Endodermal cell (in vitro differentiated cells): ENCODE measurements around the gene PICK1. TPM values are rescaled to one million over a fixed set of nuclear protein-coding genes. Genes with fewer than 3 reads are reported as not detected.
A peak's percentile ranks its signal among the peaks of the same experiment; 100 is the strongest.

Source experiments
- DNase-seq: peaks from one replicate; pipeline ENCODE4 v3.0.0-alpha.2; 2017
- H3K27ac ChIP-seq: 2 replicates; pipeline ENCODE4 v1.5.1; 2013; ENCODE audit warnings: mild to moderate bottlenecking, low read depth, low read length, moderate library complexity
- H3K27me3 ChIP-seq: 2 replicates; pipeline ENCODE4 v1.6.1; 2013; ENCODE audit warnings: mild to moderate bottlenecking, low read length, moderate library complexity; ENCODE audit not compliant: insufficient read depth, control insufficient read depth, poor library complexity, severe bottlenecking
- H3K36me3 ChIP-seq: 2 replicates; pipeline ENCODE4 v1.7.0; 2013; ENCODE audit warnings: mild to moderate bottlenecking, low read length, moderate library complexity; ENCODE audit not compliant: control insufficient read depth, insufficient read depth
- H3K4me1 ChIP-seq: one replicate; pipeline ENCODE4 v1.7.0; 2013; ENCODE audit warnings: low read length; ENCODE audit not compliant: control insufficient read depth, insufficient read depth
- H3K4me3 ChIP-seq: 2 replicates; pipeline ENCODE4 v1.5.1; 2013; ENCODE audit warnings: mild to moderate bottlenecking, low read length, moderate library complexity
- H3K9ac ChIP-seq: 2 replicates; pipeline ENCODE4 v1.6.1; 2013; ENCODE audit warnings: mild to moderate bottlenecking, low read length, moderate library complexity; ENCODE audit not compliant: poor library complexity, severe bottlenecking; ENCODE audit errors: extremely low read depth
- H3K9me3 ChIP-seq: 2 replicates; pipeline ENCODE4 v1.6.1; 2013; ENCODE audit warnings: mild to moderate bottlenecking, low read length, moderate library complexity; ENCODE audit not compliant: control insufficient read depth
- H3K27ac Mint-ChIP-seq: 2 replicates; pipeline ENCODE4 v1.8.0; 2020; ENCODE audit warnings: mixed read lengths
- H3K27me3 Mint-ChIP-seq: 2 replicates; pipeline ENCODE4 v1.8.0; 2021; ENCODE audit warnings: mild to moderate bottlenecking, mixed read lengths; ENCODE audit not compliant: insufficient read depth
- H3K36me3 Mint-ChIP-seq: 2 replicates; pipeline ENCODE4 v1.8.0; 2020; ENCODE audit warnings: low read depth, mixed read lengths
- H3K4me1 Mint-ChIP-seq: 2 replicates; pipeline ENCODE4 v1.8.0; 2020; ENCODE audit warnings: mixed read lengths
- H3K4me3 Mint-ChIP-seq: 2 replicates; pipeline ENCODE4 v1.8.0; 2020; ENCODE audit warnings: mild to moderate bottlenecking, moderate library complexity, mixed read lengths
- H3K9me3 Mint-ChIP-seq: 2 replicates; pipeline ENCODE4 v1.8.0; 2020; ENCODE audit warnings: mild to moderate bottlenecking, mixed read lengths
- WGBS, 2 experiments: methylation state at CpG; one replicate each; pipeline versions ENCODE4 v1.1.5 to v1.1.7; 2013; ENCODE audit warnings: missing lambda C conversion rate in 2 of 2, mixed read lengths in 1 of 2; ENCODE audit not compliant: insufficient coverage in 1 of 2, insufficient read length in 1 of 2; 5-methylcytosine and 5-hydroxymethylcytosine counted together
- total RNA-seq, 2 donors: library from RNA; stranded (reverse); fragmentation: NEBNext Ultra II Directional in 1 of 2; extraction: Animal tissue kit (Norgen Biotek cat#: 25700) in 1 of 2; gene quantifications; 2 replicates in 1 of 2; 3 replicates in 1 of 2; pipeline ENCODE4 v1.2.1, GENCODE V29; 2021
- TF ChIP-seq, protein P1 (sequence below): fragments of 200-600 bp; sonication (generic); conservative IDR thresholded peaks from 2 replicates; pipeline ENCODE4 v1.5.0; 2021; ENCODE audit warnings: antibody characterized with exemption, mild to moderate bottlenecking

Gene PICK1
- total RNA-seq, 2 donors from 2014 or later: 42.7 to 54.1 TPM

DNA sequence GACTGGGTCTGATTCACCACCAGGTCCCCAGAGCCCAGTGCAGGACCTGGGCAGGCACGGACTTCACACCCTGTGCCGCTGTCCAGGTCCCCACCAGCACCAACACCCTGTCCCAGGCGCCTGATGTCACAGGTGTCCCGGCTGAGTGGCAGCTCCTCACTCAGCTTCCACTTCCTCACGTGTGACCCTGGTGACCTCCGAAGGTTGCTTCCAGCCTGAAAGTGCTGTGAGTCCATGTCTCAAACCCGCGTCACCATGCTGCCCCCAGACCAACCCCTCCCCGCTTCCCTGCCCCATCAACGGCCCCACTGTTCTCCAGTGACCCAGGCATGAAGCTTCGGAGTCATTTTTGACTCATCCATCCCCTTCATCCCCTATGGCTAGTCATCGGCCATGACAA is 25.7 kb upstream of the PICK1 start:
- TF ChIP-seq, protein P1, sequence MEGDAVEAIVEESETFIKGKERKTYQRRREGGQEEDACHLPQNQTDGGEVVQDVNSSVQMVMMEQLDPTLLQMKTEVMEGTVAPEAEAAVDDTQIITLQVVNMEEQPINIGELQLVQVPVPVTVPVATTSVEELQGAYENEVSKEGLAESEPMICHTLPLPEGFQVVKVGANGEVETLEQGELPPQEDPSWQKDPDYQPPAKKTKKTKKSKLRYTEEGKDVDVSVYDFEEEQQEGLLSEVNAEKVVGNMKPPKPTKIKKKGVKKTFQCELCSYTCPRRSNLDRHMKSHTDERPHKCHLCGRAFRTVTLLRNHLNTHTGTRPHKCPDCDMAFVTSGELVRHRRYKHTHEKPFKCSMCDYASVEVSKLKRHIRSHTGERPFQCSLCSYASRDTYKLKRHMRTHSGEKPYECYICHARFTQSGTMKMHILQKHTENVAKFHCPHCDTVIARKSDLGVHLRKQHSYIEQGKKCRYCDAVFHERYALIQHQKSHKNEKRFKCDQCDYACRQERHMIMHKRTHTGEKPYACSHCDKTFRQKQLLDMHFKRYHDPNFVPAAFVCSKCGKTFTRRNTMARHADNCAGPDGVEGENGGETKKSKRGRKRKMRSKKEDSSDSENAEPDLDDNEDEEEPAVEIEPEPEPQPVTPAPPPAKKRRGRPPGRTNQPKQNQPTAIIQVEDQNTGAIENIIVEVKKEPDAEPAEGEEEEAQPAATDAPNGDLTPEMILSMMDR: no peak
- 91 to 93% methylated on average over 11 to 12 of the region's 12 CpGs for WGBS, 2 experiments
- Histone ChIP-seq H3K9ac (no peak overlapping the region), H3K36me3 (no peaks in the 10 kb centered on the region), H3K4me1 (no peaks in the 10 kb centered on the region), H3K9me3 (no peaks in the 10 kb centered on the region), H3K27ac (no peak overlapping the region), H3K27me3 (no peaks in the 10 kb centered on the region), H3K4me3 (no peak overlapping the region)
- peak; percentile 38 for DNase-seq
- no peak overlapping the region for H3K4me3 Mint-ChIP-seq
- H3K27me3 Mint-ChIP-seq: peaks cover 2% of the 10 kb centered on the region
- peaks cover 3% of the 10 kb centered on the region for H3K9me3 Mint-ChIP-seq
- no peaks in the 10 kb centered on the region for H3K36me3 Mint-ChIP-seq
- no peak overlapping the region for H3K27ac Mint-ChIP-seq
- H3K4me1 Mint-ChIP-seq: peaks cover 25% of the 10 kb centered on the region

DNA sequence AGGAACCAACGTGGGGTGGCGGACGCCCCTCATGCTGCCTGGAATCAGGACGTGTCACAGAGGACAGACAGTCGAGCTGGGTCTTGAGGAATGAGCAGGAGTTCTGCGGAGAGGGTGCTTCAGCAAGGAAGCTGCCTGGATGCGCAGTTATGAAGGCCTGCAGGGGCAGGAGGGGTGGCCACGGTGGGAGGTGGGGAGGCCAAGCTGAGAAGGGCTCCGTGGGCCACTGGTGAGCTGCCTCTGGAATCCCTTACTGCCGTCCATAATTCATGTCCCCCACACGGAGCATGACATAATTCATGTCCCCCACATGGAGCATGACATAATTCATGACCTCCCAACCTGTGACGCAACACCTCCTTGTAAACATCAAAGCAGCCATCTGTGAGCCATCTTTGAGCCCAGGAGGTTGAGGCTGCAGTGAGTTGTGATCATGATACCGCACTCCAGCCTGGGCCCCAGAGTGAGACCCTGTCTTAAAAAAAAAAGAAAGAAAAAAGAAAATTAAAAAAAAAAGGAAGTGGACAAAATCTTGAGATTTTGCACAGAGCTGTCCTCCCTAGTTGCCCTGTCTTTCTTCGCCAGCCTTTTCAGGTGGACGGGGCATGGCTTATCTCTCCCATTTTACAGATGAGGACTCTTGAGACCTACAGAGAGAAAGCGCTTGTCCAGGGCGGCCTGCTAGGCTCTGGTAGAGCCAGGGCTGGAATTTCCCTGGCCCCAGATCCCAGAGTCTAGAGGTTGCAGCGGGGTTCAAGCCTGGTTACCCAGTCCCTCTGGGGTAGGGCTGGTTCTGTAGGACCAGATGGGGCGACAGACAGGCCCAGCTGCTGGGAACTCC is 24.3 kb upstream of the PICK1 start:
- WGBS, 2 experiments: 95 to 98% methylated on average over 16 to 19 of the region's 19 CpGs
- Histone ChIP-seq H3K9ac (no peak overlapping the region), H3K27me3 (no peaks in the 10 kb centered on the region), H3K27ac (no peak overlapping the region), H3K4me3 (no peak overlapping the region), H3K36me3 (no peaks in the 10 kb centered on the region), H3K4me1 (no peaks in the 10 kb centered on the region), H3K9me3 (no peaks in the 10 kb centered on the region)
- DNase-seq: no peak
- Mint-ChIP-seq H3K4me3 (no peak overlapping the region), H3K9me3 (peaks cover 3% of the 10 kb centered on the region), H3K27me3 (peaks cover 2% of the 10 kb centered on the region), H3K36me3 (no peaks in the 10 kb centered on the region), H3K4me1 (peaks cover 24% of the 10 kb centered on the region), H3K27ac (no peak overlapping the region)
- TF ChIP-seq, protein P1: no peak

DNA sequence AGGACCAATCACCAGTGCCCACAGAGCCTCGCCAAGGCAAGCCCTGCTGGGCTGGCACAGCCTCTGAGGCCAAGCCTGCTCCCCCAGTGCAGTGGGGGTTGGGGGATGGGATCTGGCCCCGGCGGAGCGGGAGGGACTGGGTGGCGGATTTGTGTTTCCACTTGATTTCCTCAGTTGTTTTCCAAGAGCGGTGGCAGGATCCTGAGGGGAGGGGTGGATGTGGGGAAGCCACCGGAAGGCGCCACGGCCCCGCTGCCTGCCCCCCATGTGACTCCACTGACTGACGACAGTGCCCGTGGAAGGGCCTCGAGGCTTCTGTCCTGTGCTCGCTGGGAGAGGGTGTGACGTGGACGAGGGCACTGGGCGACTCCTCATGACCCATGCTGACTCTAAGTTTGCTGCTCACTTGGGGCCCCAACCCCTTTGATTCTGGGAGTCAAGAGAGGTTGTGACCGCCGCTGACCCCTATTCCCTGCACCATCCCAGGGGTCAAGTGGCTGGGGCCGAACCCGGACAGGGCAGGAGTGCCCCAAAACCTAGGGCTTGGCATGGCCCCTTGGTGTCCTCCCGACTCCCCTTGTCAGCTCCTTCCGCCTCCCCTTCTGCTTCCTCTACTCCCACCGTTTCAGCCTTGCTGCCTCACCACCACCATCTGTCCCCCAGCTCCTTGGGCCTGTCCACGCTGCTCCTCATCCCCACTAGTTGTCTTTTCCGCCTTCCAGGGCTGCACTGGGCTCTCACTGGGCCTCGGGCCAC is 23.5 kb upstream of the PICK1 start:
- Mint-ChIP-seq H3K9me3 (peaks cover 3% of the 10 kb centered on the region), H3K27ac (peak overlapping the region; percentile 84), H3K27me3 (peaks cover 2% of the 10 kb centered on the region), H3K4me1 (peaks cover 24% of the 10 kb centered on the region), H3K4me3 (no peak overlapping the region), H3K36me3 (no peaks in the 10 kb centered on the region)
- Histone ChIP-seq H3K36me3 (no peaks in the 10 kb centered on the region), H3K4me1 (no peaks in the 10 kb centered on the region), H3K27ac (peak overlapping the region; percentile 57), H3K4me3 (no peak overlapping the region), H3K9me3 (no peaks in the 10 kb centered on the region), H3K27me3 (no peaks in the 10 kb centered on the region), H3K9ac (peak overlapping the region; percentile 15)
- peak; percentile 44 for DNase-seq
- TF ChIP-seq, protein P1: no peak
- WGBS, 2 experiments: 92% methylated on average over 22 to 27 of the region's 27 CpGs
